GM20000 (cell line): ENCODE measurements around the gene ANKS1B.

ENCODE experiments used
- DNase-seq: peaks from one replicate; pipeline ENCODE4 v3.0.0; 2012; ENCODE audit warnings: low spot score
- CTCF ChIP-seq: IDR thresholded peaks from 2 replicates; pipeline ENCODE4 v1.5.1; 2012; ENCODE audit warnings: mild to moderate bottlenecking, control low read depth; ENCODE audit errors: extremely low read depth, missing control alignments

The ANKS1B gene

GRCh38 chr12:99558109-99558508, 426.6 kb downstream of the ANKS1B start:
- no peak for TF ChIP-seq CTCF
- DNase-seq = no peak

- no peak for TF ChIP-seq CTCF
- no peak for DNase-seq
Observed at GRCh38 chr12:99553461-99553860, 431.3 kb downstream of the ANKS1B start.

- no peak for TF ChIP-seq CTCF
- no peak for DNase-seq
Observed at GRCh38 chr12:99552022-99552421, 432.7 kb downstream of the ANKS1B start.

- no peak for DNase-seq
- TF ChIP-seq CTCF = no peak
Observed at GRCh38 chr12:99549651-99550050, 435.1 kb downstream of the ANKS1B start.

- no peak for TF ChIP-seq CTCF
- DNase-seq = no peak
Observed at GRCh38 chr12:99549196-99549595, 435.5 kb downstream of the ANKS1B start.

GRCh38 chr12:99544457-99544856, 440.3 kb downstream of the ANKS1B start:
- no peak for DNase-seq
- no peak for TF ChIP-seq CTCF

- peak; percentile 19 for DNase-seq
- TF ChIP-seq CTCF = no peak
Observed at GRCh38 chr12:99529966-99530365, 454.8 kb downstream of the ANKS1B start.
